CD4-positive, alpha-beta T cell treated with Interleukin-12 subunit alpha and Interleukin-12 subunit beta, for 1 hour (primary cell): ENCODE data around the gene TMEM225.
"Not testable (repeated sequence)": the region's sequence is repeated elsewhere in the genome, so short reads cannot be mapped to it uniquely, and the experiment has no call there.

Experiments
- DNase-seq: peaks from one replicate; pipeline ENCODE4 v3.0.0-alpha.2; 2020

TMEM225 gene

GRCh38 chr11:123885570-123885969, at the start of gene TMEM225:
Gene TMEM225, minus strand, starts transcription at chr11:123885670. Its CDS starts 245 bp downstream, at chr11:123885425.
- no peak for DNase-seq

- DNase-seq, result no peak
These were observed 38.6 kb upstream of the TMEM225 start for GRCh38 chr11:123924027-123924426.

- no peak for DNase-seq
These were observed 35.5 kb upstream of the TMEM225 start for GRCh38 chr11:123920943-123921342.

DNA sequence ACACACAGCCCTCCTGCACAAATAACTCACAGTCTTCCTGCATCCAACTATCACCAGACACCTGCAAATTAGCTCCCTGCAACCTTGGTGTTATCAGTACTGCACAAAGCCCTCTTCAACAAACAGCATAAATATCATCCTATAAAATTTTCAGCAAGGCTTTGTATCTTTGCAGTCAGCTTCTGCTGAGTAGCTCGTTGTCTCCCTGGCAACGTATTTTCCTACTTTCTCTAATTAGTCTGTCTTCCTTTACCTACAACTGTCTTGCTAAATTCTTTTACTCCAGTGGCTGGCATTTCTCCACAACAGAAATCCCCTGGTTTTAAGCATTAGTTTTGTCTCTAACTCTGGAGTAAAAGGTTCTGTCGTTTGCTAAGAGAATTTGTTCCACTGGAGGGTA, 20.4 kb upstream of the TMEM225 start:
- no peak for DNase-seq

DNA sequence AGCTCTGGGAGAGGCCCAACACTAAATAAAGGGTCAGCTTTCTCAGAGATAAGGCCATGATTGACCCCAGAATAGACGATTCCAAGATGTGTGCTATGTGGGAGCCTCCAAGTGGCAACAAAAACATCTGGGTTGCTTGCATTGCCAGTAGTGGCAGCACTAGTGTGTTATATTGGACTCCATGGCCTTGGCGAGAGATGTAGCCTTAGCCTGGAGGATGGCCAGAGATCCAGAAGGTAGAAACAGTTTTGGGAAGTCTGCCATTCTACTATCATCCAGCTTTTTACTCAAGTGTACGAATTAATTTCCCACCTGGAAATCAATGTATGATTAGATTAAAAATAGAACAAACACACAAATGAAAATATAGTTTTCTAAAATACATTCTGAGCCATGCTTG, 19.5 kb upstream of the TMEM225 start:
- DNase-seq, result no peak

- no peak for DNase-seq
These were observed 18.5 kb upstream of the TMEM225 start for GRCh38 chr11:123903932-123904331.

- DNase-seq, result no peak
These were observed 16.4 kb upstream of the TMEM225 start, which contains the start of gene OR8D4 for GRCh38 chr11:123901867-123902266. Gene OR8D4, plus strand, starts transcription at chr11:123902167. Its CDS starts 4,265 bp downstream, at chr11:123906432.

GRCh38 chr11:123899792-123900191, 14.3 kb upstream of the TMEM225 start:
- no peak for DNase-seq

DNA sequence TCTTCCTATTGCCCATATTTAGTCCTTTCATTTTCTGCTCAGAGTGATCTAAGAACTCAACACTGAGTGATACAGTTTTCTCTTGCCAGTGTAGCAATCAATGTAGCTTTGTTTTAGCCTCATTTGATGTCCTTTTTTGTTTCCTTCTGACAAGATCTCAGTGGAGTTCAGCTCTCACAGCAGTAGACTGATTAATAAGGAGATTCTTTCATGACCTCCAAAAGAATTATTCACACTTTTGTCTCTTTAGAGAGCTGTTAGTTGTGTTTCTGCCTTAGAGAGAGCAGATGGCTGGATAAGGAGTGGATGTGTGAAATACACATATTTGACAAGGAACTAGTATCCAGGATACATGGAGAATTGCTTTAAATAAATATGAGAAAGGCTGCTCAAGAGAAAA, 6.6 kb upstream of the TMEM225 start:
- DNase-seq, result no peak

GRCh38 chr11:123880912-123881311, 4.6 kb downstream of the TMEM225 start:
- DNase-seq, result no peak

- DNase-seq, result not testable (repeated sequence)
These were observed 17.7 kb downstream of the TMEM225 start for GRCh38 chr11:123867795-123868194.

- DNase-seq, result not testable (repeated sequence)
These were observed 20.2 kb downstream of the TMEM225 start for GRCh38 chr11:123865293-123865692.

DNA sequence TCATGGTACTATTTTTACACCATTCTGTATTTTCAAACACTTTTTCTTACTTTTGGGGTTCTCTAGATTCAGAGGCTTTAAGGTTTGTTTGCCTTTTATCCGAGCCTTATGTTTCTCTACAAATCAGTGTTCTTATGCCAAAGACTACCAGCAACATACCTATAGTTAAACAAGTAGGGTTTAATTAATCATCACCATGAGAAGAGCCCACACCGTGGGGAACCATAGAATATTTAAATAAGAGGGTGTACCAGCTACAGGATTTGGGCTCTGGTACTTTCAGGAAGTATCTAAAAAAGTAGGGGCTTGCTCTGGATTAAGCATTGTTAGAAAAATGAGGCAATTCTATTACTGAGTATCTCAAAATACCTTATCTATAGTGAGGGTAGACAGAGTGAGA, 25.7 kb downstream of the TMEM225 start:
- DNase-seq, result no peak

- DNase-seq, result no peak
These were observed 29.0 kb downstream of the TMEM225 start for GRCh38 chr11:123856444-123856843.

- DNase-seq, result no peak
These were observed 32.4 kb downstream of the TMEM225 start for GRCh38 chr11:123853038-123853437.

GRCh38 chr11:123852321-123852720, 33.1 kb downstream of the TMEM225 start:
- DNase-seq, result no peak

- no peak for DNase-seq
These were observed 34.4 kb downstream of the TMEM225 start for GRCh38 chr11:123851110-123851509.

DNA sequence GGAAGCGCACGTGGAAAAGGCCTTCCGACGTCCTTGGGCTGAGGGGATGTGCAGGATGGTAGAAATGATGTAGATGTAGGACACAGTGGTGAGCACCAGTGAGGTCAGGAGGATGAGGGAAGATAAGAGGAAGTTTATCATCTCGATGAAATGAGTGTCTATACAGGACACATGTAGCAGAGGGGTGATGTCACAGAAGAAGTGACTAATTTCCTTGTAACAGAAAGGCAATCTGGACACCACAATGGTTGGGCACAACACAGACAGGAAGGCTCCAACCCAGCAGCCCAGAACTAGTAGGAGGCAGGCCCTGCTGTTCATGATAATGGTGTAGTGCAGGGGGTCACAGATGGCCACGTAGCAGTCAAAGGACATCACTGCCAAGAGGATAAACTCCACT, 44.3 kb downstream of the TMEM225 start:
- no peak for DNase-seq

DNA sequence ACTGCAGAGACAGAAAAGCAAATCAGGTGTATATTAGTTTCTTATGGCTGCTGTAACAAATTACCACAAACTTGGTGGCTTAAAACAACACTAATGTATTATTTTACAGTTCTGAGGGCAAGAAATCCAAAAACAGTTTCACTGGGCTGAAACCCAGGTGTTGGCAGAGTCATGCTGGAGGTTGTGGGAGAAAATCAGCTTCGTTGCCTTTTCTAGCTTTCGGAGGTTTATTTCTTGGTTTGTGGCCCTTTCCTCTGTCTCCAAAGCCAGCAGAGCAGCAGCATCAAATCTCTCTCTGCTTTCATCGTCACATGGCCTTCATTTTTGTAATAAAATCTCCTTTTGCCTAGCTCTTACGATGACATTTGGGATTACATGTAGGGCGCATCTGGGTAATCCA, 46.3 kb downstream of the TMEM225 start:
- no peak for DNase-seq

DNA sequence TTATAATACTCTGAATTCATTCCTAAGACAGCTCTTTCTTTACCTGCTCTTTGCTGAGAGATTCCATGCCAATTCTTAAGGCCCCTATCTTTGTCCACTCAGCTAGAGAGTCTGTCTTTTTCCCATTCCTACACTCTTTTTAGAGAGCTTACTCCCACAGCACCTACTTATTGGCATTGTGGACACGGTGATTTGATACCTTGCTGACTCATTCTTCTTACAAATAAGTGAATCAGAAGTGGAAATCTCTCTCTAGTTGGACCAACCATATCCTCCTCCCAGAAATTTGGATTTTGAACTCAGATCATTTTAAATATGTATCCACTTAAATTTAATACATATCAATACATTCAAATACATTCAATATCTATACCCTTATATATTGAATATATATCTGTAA, 46.8 kb downstream of the TMEM225 start:
- DNase-seq, result no peak

- no peak for DNase-seq
These were observed 47.3 kb downstream of the TMEM225 start for GRCh38 chr11:123838199-123838598.

- no peak for DNase-seq
These were observed 52.4 kb downstream of the TMEM225 start for GRCh38 chr11:123833095-123833494.
